Smooth muscle cell (in vitro differentiated cells): Measurements from ENCODE around the gene IPO5. TPM values are rescaled to one million over a fixed set of nuclear protein-coding genes. Genes with fewer than 3 reads are reported as not detected.

Experiments
- DNase-seq: peaks from one replicate; lab custom pipeline; 2025; ENCODE audit not compliant: unreplicated experiment; lab: John Stamatoyannopoulos, UW
- H2AFZ ChIP-seq: fragments of 200-600 bp; sonication (generic); 2 replicates; pipeline ENCODE4 v1.6.0; 2016; ENCODE audit warnings: antibody characterized with exemption, low read depth, mild to moderate bottlenecking
- H3F3A ChIP-seq: fragments of 200-600 bp; sonication (generic); 2 replicates; pipeline ENCODE4 v1.6.0; 2017; ENCODE audit warnings: antibody characterized with exemption, low read depth
- H3K27ac ChIP-seq: fragments of 200-600 bp; sonication (generic); 2 replicates; pipeline ENCODE4 v1.5.1; 2016; ENCODE audit warnings: low read depth, mild to moderate bottlenecking
- H3K27me3 ChIP-seq: fragments of 200-600 bp; sonication (generic); 2 replicates; pipeline ENCODE4 v1.6.1; 2016; ENCODE audit warnings: low read depth, mild to moderate bottlenecking
- H3K36me3 ChIP-seq: fragments of 200-600 bp; sonication (generic); 2 replicates; pipeline ENCODE4 v1.5.1; 2016; ENCODE audit warnings: low read depth
- H3K4me1 ChIP-seq: fragments of 200-600 bp; sonication (generic); 2 replicates; pipeline ENCODE4 v1.5.1; 2016; ENCODE audit warnings: low read depth
- H3K4me2 ChIP-seq: fragments of 200-600 bp; sonication (generic); 2 replicates; pipeline ENCODE4 v1.6.0; 2016; ENCODE audit warnings: mild to moderate bottlenecking
- H3K4me3 ChIP-seq: fragments of 200-600 bp; sonication (generic); 2 replicates; pipeline ENCODE4 v1.5.1; 2016; ENCODE audit warnings: mild to moderate bottlenecking
- H3K79me2 ChIP-seq: fragments of 200-600 bp; sonication (generic); 2 replicates; pipeline ENCODE4 v1.6.0; 2016; ENCODE audit warnings: low read depth, mild to moderate bottlenecking
- H3K9ac ChIP-seq: fragments of 200-600 bp; sonication (generic); 2 replicates; pipeline ENCODE4 v1.6.0; 2016; ENCODE audit warnings: low read depth
- H3K9me3 ChIP-seq: fragments of 200-600 bp; sonication (generic); replicated peaks from 2 replicates; pipeline ENCODE4 v1.5.1; 2016; ENCODE audit warnings: low read depth
- H4K20me1 ChIP-seq: fragments of 200-600 bp; sonication (generic); 2 replicates; pipeline ENCODE4 v1.6.0; 2016; ENCODE audit warnings: low read depth
- WGBS: methylation state at CpG from one replicate; pipeline ENCODE4 v1.1.7; 2016; ENCODE audit warnings: low lambda C conversion rate; 5-methylcytosine and 5-hydroxymethylcytosine counted together
- polyA plus RNA-seq: library from polyadenylated mRNA; unstranded; fragments of >200 nt; fragmentation: Nextera tagmentation; extraction: Ambion mirVana; gene quantifications from 2 replicates; pipeline ENCODE4 v1.2.1, GENCODE V29; 2016
- total RNA-seq: library from RNA; depleted of rRNA; stranded (reverse); fragments of >200 nt; gene quantifications from 2 replicates; pipeline ENCODE4 v1.2.3, GENCODE V29; 2014
- TF ChIP-seq, protein P1 (sequence below): fragments of 200-600 bp; sonication (generic); IDR thresholded peaks from 2 replicates; pipeline ENCODE4 v1.5.1; 2017; ENCODE audit warnings: borderline replicate concordance, mild to moderate bottlenecking, antibody characterized with exemption; ENCODE audit not compliant: insufficient read depth, poor library complexity, severe bottlenecking

Gene IPO5
- total and polyA plus RNA-seq, 2 experiments from 2014 or later, result 42.9 to 78.6 TPM

DNA sequence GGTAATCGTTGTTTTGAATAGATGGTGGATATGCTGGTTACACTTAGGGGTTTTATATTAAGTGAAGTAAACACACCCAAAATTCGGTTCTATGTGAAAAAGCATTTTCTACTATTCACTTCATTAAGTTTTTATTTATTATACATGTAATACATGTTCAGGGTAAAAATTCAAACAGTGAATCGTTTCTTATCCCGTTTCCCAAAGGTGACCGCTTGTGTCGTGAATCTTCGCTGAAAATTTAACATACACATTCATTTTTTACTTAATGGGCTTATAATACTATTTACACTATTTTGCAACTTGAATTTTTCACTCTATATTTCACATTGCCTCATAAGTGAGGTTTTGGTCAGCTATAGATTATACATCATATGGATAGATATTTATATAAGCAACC is 24.5 kb downstream of the IPO5 start:
- Histone ChIP-seq H3K4me2 (peak overlapping the region; percentile 88), H4K20me1 (peaks cover 31% of the 10 kb centered on the region), H3K27ac (no peak overlapping the region), H3F3A (no peaks in the 10 kb centered on the region), H3K36me3 (no peaks in the 10 kb centered on the region), H3K9me3 (no peaks in the 10 kb centered on the region), H3K79me2 (peaks cover 58% of the 10 kb centered on the region), H3K4me1 (peaks cover 22% of the 10 kb centered on the region), H3K4me3 (peak overlapping the region; percentile 90), H3K9ac (peak overlapping the region; percentile 75), H2AFZ (no peak overlapping the region), H3K27me3 (no peaks in the 10 kb centered on the region)
- TF ChIP-seq, protein P1, sequence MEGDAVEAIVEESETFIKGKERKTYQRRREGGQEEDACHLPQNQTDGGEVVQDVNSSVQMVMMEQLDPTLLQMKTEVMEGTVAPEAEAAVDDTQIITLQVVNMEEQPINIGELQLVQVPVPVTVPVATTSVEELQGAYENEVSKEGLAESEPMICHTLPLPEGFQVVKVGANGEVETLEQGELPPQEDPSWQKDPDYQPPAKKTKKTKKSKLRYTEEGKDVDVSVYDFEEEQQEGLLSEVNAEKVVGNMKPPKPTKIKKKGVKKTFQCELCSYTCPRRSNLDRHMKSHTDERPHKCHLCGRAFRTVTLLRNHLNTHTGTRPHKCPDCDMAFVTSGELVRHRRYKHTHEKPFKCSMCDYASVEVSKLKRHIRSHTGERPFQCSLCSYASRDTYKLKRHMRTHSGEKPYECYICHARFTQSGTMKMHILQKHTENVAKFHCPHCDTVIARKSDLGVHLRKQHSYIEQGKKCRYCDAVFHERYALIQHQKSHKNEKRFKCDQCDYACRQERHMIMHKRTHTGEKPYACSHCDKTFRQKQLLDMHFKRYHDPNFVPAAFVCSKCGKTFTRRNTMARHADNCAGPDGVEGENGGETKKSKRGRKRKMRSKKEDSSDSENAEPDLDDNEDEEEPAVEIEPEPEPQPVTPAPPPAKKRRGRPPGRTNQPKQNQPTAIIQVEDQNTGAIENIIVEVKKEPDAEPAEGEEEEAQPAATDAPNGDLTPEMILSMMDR, result no peak
- WGBS, result 37% methylated on average over 7 of the region's 7 CpGs
- DNase-seq, result no peak

DNA sequence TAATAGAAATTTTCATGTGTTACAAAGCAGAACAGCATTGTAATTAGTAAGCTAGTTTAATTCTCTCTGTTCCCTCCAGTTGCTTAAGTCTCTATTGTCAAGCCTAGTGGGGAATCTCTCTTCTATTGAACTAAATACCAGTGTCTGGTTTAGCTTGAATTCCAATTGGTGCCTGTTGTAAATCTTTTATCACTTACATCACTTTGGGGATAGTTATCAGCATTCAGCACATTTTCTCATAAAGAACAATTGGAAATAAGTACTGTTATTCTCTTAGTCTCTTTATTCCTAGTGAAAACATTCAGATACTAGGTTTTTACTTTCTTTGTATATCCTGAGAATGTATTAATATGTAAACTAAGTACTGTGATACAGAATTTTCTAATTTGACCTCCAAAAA is 25.2 kb downstream of the IPO5 start:
- Histone ChIP-seq H3K36me3 (no peaks in the 10 kb centered on the region), H3K9ac (no peak overlapping the region), H3K4me3 (peak overlapping the region; percentile 90), H2AFZ (no peak overlapping the region), H3K4me1 (peaks cover 22% of the 10 kb centered on the region), H3K9me3 (no peaks in the 10 kb centered on the region), H3K79me2 (peaks cover 62% of the 10 kb centered on the region), H4K20me1 (peaks cover 31% of the 10 kb centered on the region), H3F3A (no peaks in the 10 kb centered on the region), H3K4me2 (peak overlapping the region; percentile 88), H3K27ac (no peak overlapping the region), H3K27me3 (no peaks in the 10 kb centered on the region)
- TF ChIP-seq, protein P1, result no peak
- no peak for DNase-seq

DNA sequence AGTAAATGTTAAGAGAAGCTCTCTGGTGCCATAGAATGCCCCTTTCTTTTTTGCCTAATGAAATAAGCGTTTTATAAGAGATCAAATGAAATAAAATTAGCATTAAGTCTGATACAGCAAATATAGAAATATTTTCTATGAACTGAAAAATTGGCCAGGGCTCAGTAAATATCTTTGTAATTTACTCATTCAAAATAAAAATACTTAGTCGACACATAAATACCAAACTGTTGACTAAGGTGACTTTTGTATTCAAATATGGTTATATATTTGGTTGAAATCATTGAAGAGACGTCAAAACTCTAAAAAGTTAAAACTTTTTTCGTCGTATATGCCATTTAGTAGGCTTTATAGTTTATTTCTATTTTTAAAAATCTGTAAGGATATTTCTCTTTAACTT is 25.6 kb downstream of the IPO5 start:
- 68% methylated on average over 5 of the region's 5 CpGs for WGBS
- no peaks in the 10 kb centered on the region for H3K27me3 ChIP-seq
- H3K27ac ChIP-seq, result no peak overlapping the region
- H3K4me2 ChIP-seq, result peak overlapping the region; percentile 88
- H3K9ac ChIP-seq, result no peak overlapping the region
- no peaks in the 10 kb centered on the region for H3F3A ChIP-seq
- H2AFZ ChIP-seq, result no peak overlapping the region
- TF ChIP-seq, protein P1, result no peak
- no peaks in the 10 kb centered on the region for H3K36me3 ChIP-seq
- no peaks in the 10 kb centered on the region for H3K9me3 ChIP-seq
- H3K4me1 ChIP-seq, result peaks cover 22% of the 10 kb centered on the region
- peaks cover 62% of the 10 kb centered on the region for H3K79me2 ChIP-seq
- DNase-seq, result no peak
- H4K20me1 ChIP-seq, result peaks cover 31% of the 10 kb centered on the region
- H3K4me3 ChIP-seq, result peak overlapping the region; percentile 90

- Histone ChIP-seq H3K9ac (no peak overlapping the region), H3K27ac (no peak overlapping the region), H3K79me2 (peaks cover 62% of the 10 kb centered on the region)
Observed at GRCh38 chr13:97979556-97979955, 26.1 kb downstream of the IPO5 start.

More at GRCh38 chr13:97979556-97979955, 26.1 kb downstream of the IPO5 start:
- Histone ChIP-seq H3K4me3 (no peak overlapping the region), H3K4me2 (peak overlapping the region; percentile 88), H2AFZ (no peak overlapping the region), H3F3A (no peaks in the 10 kb centered on the region), H3K4me1 (peaks cover 22% of the 10 kb centered on the region), H3K27me3 (no peaks in the 10 kb centered on the region), H3K9me3 (no peaks in the 10 kb centered on the region), H3K36me3 (peaks cover 2% of the 10 kb centered on the region), H4K20me1 (peaks cover 31% of the 10 kb centered on the region)
- TF ChIP-seq, protein P1, result no peak
- no peak for DNase-seq
